GM21381 (cell line): Measurements from ENCODE around the gene ALCAM.

Experiments used
- ATAC-seq: cut with Tn5 transposase; IDR thresholded peaks from one replicate; pipeline ENCODE4 v1.9.1; 2021; ENCODE audit warnings: mild to moderate bottlenecking, moderate library complexity; ENCODE audit not compliant: unreplicated experiment

ALCAM gene

GRCh38 chr3:105518203-105518602 lies 151.5 kb downstream of the ALCAM start:
- ATAC-seq, result no peak

GRCh38 chr3:105518806-105519418 lies 152.2 kb downstream of the ALCAM start:
- ATAC-seq, result peak; percentile 88

- ATAC-seq, result no peak
Observed at GRCh38 chr3:105521770-105522169, 155.1 kb downstream of the ALCAM start.

- ATAC-seq, result no peak
Observed at GRCh38 chr3:105523501-105523900, 156.8 kb downstream of the ALCAM start.

- ATAC-seq, result no peak
Observed at GRCh38 chr3:105525531-105525930, 158.8 kb downstream of the ALCAM start.

- no peak for ATAC-seq
Observed at GRCh38 chr3:105526360-105527111, 159.8 kb downstream of the ALCAM start.

GRCh38 chr3:105527535-105527934 lies 160.8 kb downstream of the ALCAM start:
- no peak for ATAC-seq

- ATAC-seq, result peak; percentile 80
Observed at GRCh38 chr3:105527949-105528348, 161.2 kb downstream of the ALCAM start.

- ATAC-seq, result no peak
Observed at GRCh38 chr3:105528955-105529354, 162.2 kb downstream of the ALCAM start.

- ATAC-seq, result no peak
Observed at GRCh38 chr3:105529456-105529855, 162.7 kb downstream of the ALCAM start.

GRCh38 chr3:105532251-105532650 lies 165.5 kb downstream of the ALCAM start:
- no peak for ATAC-seq

- ATAC-seq, result no peak
Observed at GRCh38 chr3:105533960-105534359, 167.3 kb downstream of the ALCAM start.

GRCh38 chr3:105534491-105534890 lies 167.8 kb downstream of the ALCAM start:
- ATAC-seq, result no peak

- no peak for ATAC-seq
Observed at GRCh38 chr3:105537371-105538080, 170.8 kb downstream of the ALCAM start.

- ATAC-seq, result no peak
Observed at GRCh38 chr3:105538483-105538882, 171.8 kb downstream of the ALCAM start.

- ATAC-seq, result no peak
Observed at GRCh38 chr3:105539897-105540296, 173.2 kb downstream of the ALCAM start.

GRCh38 chr3:105542282-105543019 lies 175.7 kb downstream of the ALCAM start:
- ATAC-seq, result no peak

GRCh38 chr3:105545051-105545450 lies 178.3 kb downstream of the ALCAM start:
- no peak for ATAC-seq

GRCh38 chr3:105553851-105554250 lies 187.1 kb downstream of the ALCAM start:
- no peak for ATAC-seq

GRCh38 chr3:105555206-105555605 lies 188.5 kb downstream of the ALCAM start:
- ATAC-seq, result no peak

GRCh38 chr3:105559856-105560255 lies 193.1 kb downstream of the ALCAM start:
- no peak for ATAC-seq
